Endometrial microvascular endothelial cells (primary cell): ENCODE measurements around the gene TFEC. TPM values are rescaled to one million over a fixed set of nuclear protein-coding genes. Genes with fewer than 3 reads are reported as not detected.
"Not testable (repeated sequence)": the region's sequence is repeated elsewhere in the genome, so short reads cannot be mapped to it uniquely, and the experiment has no call there.

Source experiments
- in situ Hi-C: cut with HindIII; loops from 2 replicates; pipeline ENCODE4 v1.10.0; 2017; ENCODE audit warnings: low sequenced_read_pairs, low pct_unique_long_range_greater_than_20kb; ENCODE audit errors: inconsistent ontology term
- total RNA-seq: library from RNA; depleted of rRNA; stranded (reverse); fragments of >200 nt; gene quantifications from one replicate; pipeline ENCODE4 v1.2.3, GENCODE V29; 2015; ENCODE audit errors: inconsistent ontology term

Gene TFEC
- total RNA-seq, 1 donor from 2014 or later = 6.5 TPM

DNA sequence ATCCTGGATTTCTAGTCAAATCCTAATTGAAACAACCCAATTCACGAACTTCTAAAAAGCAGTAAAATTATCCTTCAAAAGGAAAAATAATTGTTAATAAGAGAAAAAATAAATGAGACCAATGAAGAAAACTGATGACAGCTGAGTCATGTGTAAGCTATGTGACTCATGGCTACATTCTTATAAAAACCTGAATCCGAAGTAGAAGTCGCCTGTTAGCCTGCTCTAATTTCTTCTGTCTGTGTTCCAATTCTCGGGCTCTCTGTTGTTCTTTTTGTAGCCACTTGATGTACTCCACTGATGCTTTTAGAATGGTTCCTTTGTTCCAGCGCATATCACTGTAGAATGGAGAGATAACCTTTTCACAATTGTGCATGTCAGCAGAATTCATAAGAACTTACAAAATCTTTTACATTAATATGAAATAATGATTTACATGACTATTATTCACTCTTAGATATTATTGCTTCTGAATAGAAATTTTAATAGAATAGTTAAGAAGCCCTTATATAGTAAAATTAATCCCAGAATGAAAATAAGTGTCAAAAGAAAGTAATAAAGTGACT is 88.8 kb downstream of the TFEC start:
- in situ Hi-C loops = no loop called here

DNA sequence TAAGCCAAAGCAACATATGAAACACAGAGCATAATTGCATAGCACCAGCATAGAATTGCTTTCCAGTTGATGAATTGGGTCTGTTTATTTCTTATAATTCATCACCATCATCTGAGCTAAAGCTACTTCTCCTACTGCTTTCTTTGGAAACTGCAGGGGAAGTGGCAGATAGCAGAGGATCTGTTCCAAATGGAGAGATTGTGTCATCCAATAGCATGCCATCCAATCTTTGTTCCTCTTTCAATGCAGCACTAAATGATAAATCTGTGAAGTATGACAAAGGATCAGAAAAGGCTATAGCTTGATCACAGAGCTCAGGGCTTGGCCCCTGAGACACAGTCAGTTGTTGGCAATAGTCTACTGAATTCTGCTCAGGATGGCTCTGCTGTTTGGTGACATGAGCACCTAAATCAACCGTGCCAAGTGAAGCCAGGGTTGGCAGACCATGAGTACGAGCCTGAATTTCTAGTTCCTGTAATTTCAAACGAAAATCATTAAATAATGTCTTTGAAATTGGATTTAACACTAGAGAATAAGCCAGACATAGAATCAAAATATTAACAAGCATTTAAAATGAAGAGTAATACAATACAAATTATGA is 90.0 kb downstream of the TFEC start:
- in situ Hi-C loops = no loop called here

DNA sequence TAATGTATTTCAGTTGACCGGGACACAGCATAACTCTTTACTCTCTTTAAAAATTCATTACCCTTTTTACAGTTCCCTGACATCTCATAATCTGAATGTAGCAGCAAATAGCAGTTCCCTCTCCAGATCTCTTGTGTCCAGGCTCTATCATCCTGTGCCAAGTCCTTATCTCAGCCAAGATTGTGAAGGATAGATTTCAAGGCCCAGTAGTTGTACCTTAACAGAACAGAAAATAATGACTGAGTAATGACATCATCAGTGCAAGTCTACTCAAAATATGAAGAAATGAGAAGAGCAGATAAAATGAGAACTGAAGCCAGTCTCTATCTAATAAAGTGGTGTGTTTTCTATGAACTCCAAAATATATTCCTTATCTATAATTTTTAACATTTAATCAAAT is 92.6 kb downstream of the TFEC start:
- in situ Hi-C loops = no loop called here

DNA sequence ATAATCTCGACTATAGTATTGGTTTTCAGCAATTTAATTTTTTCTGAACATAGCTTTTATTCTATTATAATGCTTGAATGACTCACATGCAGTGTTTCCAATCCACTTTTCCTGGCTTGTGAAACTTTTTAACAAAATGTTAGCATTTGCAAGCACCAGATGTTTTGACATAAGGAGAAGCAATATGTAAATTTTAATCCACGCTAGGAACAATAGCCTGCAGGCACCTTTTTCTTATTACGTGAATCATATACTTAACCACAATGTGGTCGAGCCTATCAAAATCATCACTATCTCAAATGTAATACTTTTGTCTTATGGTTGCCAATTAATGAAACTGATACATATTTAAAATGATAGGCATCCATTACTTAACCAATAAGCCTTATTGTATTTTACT is 97.1 kb downstream of the TFEC start:
- in situ Hi-C loops = no loop called here

DNA sequence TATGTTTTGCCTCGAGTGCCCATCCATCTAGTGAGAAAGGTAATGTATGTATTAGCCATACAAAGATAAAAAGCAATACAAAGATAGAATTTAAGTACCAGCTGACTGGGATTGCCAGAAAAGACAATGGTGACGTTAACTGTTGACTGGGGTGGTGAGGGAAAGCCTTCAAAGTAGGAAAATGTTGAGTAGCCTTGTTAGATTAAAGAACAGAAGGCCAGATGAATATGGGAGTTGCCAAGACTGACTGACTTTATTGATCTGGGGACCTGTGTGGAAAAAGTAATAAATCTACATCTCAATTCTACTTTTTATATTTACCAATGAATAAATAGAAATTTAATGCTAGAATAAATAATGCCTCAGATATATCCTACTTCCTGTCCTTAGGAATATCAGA is 97.7 kb downstream of the TFEC start:
- in situ Hi-C loops = no loop called here

DNA sequence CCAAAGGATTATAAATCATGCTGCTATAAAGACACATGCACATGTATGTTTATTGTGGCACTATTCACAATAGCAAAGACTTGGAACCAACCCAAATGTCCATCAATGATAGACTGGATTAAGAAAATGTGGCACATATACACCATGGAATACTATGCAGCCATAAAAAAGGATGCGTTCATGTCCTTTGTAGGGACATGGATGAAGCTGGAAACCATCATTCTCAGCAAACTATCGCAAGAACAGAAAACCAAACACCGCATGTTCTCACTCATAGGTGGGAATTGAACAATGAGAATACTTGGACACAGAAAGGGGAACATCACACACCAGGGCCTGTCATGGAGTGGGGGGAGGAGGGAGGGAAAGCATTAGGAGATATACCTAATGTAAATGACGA is 100.4 kb downstream of the TFEC start:
- in situ Hi-C loops = not testable (repeated sequence)

DNA sequence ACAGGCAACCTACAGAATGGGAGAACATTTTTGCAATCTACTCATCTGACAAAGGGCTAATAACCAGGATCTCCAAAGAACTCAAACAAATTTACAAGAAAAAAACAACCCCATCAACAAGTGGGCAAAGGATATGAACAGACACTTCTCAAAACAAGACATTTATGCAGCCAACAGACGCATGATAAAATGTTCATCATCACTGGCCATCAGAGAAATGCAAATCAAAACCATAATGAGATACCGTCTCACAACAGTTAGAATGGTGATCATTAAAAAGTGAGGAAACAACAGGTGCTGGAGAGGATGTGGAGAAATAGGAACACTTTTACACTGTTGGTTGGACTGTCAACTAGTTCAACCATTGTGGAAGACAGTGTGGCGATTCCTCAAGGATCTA is 100.8 kb downstream of the TFEC start:
- in situ Hi-C loops = not testable (repeated sequence)

DNA sequence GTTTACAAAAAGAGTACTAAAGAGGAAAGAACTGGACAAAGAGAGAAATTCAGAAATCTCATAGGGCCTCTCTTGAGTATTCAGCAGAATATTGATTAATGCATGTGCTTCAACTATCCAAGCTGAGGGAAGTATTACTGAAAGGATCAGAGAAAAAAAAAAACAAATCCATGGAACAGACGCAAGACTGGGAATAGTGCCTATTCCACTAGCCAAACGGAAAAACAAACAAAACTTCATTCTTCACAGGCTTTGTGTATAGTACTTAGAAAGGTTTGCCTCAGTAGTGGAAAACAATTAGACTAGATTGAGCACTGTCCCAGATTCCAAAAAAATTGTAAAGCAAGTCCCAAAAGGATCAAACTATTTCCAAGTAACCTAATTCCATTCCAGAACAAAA is 106.2 kb downstream of the TFEC start:
- in situ Hi-C loops = no loop called here

DNA sequence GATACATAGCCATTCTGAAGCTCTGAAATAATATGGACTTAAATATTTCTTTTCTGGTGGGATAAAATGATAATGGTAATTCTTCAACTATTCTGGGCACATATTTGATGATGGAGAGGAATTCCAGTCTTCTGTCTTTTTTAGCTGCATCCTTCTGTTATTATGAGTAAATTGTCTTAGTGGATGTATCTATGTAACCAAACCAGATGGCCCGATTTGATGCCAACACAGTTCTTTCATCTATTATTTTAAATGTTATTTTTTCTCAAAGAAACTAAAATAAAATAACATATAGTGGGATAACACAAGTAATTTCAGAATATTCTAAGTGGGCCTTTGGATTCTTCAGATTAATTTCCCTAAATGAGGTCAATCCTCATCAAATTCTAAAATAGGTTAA is 110.2 kb downstream of the TFEC start:
- in situ Hi-C loops = no loop called here

DNA sequence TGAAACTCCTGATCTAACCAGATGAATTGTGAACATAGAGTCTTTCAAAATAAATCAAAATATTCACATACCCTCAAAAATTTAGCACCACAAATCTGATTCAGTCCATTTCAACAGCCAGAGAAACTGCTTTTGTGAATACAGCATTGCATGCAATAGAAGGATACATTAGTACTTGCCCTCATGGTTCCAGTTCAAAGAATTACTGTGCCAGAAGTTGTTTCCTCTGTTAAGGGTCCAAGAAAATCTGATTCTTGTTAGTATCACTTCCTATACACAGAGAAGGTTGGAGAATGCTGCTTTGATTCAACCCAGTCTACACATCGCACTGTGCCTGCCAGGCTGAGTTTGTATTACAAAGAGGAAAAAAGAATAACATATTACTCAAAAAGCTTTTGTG is 115.6 kb downstream of the TFEC start:
- in situ Hi-C loops = no loop called here

DNA sequence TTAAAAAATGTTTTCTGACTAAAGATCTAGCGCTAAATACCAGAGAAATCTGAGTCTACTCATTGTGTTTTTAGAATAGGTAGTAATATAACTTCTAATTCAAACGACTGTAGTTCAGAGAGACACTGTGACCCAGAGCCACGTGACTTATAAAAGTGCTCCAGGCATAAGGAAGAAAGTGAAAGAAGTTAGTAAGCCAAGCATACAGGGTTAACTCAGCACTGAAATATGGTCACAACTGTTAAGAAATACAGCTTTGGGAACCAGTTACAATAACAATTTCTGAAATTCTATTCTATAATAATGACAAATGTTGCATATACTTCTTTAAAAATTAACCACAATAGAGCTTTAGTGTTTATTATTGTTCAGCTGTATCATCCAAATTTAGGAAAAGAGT is 119.1 kb downstream of the TFEC start:
- in situ Hi-C loops = no loop called here

DNA sequence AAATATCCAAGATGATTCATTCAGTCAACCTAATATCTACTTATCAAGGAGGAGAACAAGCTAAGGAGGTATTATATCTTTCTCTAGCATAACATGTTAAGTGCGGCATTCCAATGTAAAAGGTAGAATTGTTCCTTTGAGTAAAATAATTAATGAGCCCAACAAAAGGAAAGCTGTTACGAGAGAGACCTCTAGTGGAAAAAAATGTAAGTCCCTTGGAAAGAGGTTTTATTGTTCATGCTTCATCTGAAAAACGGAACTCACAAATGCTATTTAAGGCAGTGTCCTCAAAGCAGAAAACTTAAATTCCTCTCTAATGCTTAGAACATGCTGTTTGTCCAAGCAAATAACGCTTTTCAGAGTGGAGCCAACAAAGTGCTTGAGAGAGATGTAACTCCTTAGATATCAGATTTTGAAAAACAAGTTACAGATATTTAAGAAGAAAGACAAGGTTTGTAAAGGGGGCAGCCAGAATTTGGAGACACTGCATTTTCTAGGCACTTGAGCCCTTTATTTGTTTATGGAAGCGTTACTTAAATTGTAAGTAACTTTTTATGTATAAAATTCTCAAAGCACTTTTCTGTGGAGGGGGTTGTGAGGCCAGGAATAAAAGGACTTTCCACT is 119.9 kb downstream of the TFEC start:
- in situ Hi-C loops = no loop called here

DNA sequence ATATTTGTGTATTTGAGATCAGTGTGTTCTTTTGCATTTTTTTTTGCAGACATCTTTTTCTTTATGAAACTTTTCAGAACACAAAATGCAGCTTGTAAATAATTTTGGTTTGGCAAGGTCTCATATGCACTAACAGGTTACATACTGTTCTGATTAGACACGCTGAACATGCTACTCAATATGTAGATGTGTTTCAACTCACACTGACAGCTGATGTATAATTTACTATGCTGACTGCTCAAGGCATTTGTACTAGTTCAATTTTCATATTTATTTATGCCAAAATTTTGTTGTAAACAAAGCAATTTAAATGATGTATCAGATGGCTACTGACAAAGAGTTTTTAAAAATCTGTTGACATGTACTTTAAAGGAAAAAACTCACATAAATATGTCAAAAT is 123.8 kb downstream of the TFEC start:
- in situ Hi-C loops = no loop called here

DNA sequence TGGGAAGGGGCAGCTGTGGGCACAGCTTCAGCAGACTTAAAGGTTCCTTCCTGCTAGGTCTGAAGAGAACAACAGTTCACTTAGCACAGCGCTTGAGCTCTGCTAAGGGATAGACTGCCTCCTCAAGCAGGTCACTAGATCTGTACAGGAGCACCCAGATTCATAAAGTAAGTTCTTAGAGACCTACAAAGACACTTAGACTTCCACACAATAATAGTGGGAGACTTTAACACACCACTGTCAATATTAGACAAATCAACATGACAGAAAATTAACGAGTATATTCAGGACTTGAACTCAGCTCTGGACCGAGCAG is 140.9 kb downstream of the TFEC start:
- in situ Hi-C loops = no loop called here

DNA sequence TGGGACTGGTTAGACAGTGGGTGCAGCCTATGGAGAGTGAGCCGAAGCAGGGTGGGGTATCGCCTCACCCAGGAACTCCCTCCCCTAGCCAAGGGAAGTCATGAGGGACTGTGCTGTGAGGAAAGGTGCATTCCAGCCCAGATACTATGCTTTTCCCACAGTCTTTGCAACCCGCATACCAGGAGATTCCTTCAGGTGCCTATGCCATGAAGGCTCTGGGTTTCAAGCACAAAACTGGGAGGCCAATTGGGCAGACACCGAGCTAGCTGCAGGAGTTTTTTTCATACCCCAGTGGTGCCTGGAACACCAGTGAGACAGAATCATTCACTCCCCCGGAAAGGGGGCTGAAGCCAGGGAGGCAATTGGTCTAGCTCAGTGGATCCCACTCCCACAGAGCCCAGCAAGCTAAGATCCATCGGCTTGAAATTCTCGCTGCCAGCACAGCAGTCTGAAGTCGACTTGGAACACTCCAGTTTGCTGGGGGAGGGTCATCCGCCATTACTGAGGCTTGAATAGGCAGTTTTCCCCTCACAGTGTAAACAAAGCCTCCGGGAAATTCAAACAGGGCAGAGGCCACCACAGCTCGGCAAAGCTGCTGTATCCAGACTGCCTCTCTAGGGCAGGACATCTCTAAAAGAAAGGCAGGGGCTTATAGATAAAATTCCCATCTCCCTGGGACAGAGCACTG is 141.4 kb downstream of the TFEC start:
- in situ Hi-C loops = no loop called here

DNA sequence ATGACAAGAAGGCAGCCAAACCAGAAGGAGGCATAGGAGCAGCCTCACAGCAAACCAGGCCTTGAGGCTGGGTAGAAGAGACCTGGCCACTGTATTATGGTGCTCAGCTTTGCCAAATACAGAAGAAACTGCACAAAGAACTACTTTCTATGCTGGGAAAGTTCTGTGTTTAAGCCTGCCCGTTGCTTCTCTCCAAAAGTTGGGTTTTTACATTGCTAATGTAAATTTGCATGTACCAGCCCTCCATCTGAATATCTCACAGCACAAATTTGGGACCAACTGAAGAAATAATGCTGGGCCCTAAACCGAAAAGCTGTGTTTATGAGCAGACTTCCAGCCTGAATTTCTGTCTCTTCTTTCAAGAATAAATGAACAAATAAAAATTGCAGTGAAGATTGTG is 145.0 kb downstream of the TFEC start:
- in situ Hi-C loops = no loop called here

Other genes with a start within 250 kb of the TFEC start
- 69.2 TPM for gene TES, start 179.8 kb upstream of the TFEC start, total RNA-seq